SK-MEL-5 (cell line): ENCODE results near the gene NPEPL1. TPM values are rescaled to one million over a fixed set of nuclear protein-coding genes. Genes with fewer than 3 reads are reported as not detected.
A peak's percentile ranks its signal among the peaks of the same experiment; 100 is the strongest.

Experiments
- DNase-seq: peaks from one replicate; pipeline ENCODE4 v3.0.0-alpha.2; 2016; ENCODE audit warnings: low read depth, low spot score
- in situ Hi-C: cut with HindIII; loops from 2 replicates; pipeline ENCODE4 v1.10.0; 2016; ENCODE audit warnings: low sequenced_read_pairs, high pct_unique_total_duplicates, low pct_unique_long_range_greater_than_20kb
- total RNA-seq: library from RNA; depleted of rRNA; stranded (reverse); fragments of >200 nt; shearing (Covaris generic); gene quantifications from 2 replicates; pipeline ENCODE4 v1.2.3, GENCODE V29; 2014

The NPEPL1 gene
- total RNA-seq, 1 experiment from 2014 or later: 3.2 TPM

DNA sequence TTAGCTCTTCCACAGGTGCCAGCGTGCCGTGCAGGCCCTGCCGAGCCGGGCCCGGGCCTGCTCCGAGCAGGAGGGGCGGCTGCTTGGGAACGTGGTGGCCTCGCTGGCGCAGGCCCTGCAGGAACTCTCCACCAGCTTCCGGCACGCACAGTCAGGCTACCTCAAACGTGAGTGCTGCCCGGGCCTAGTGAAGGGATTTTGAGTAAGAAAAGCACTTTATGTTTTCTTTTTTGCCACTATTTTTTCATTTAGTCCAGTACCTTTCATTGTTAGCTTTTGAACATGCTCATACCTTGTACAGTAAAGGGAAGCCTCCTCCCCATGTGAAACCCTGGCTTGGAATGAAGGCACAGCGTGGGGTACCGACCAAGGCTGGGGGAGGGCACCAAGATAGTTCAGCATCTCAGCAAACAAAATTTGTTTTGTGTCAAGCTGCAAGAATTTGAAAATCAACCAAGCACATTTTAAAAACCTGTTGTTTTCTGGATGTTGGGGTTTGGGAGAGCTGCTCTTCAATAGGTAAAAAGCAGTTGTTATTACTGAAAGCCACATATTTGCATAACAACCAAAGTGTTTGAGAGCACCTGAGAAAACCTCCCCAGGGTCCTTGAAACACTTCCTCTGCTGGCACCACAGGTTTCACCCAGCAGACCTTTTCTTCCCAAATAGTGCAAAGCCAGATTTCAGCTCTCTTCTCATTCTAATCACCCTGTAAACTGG lies 23.2 kb upstream of the NPEPL1 start:
- no peak for DNase-seq
- in situ Hi-C loops: loop anchor here (25.0 kb wide), 1 partner anchor 168 kb away; no protein-coding TSS in a partner anchor

DNA sequence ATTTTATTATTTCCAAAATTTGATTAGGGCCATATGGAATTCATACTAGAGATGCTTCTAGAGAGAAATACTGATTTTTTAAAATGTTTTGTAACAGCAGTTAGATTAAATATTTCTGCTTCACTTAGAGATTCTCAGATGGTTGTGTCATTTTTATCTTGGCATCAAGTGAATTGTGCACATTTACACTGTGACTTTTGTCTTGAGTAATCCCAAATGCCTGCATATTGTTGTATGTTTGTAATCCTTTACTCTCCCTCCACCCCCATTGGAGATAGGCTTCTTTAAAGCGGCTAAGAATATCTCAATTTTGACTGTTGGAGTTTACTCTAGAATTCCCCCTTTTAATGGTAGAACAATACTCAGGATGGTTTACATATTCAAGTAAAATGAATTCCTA lies 22.5 kb upstream of the NPEPL1 start:
- in situ Hi-C loops: loop anchor here (25.0 kb wide), 1 partner anchor 167 kb away; no protein-coding TSS in a partner anchor
- DNase-seq: no peak

DNA sequence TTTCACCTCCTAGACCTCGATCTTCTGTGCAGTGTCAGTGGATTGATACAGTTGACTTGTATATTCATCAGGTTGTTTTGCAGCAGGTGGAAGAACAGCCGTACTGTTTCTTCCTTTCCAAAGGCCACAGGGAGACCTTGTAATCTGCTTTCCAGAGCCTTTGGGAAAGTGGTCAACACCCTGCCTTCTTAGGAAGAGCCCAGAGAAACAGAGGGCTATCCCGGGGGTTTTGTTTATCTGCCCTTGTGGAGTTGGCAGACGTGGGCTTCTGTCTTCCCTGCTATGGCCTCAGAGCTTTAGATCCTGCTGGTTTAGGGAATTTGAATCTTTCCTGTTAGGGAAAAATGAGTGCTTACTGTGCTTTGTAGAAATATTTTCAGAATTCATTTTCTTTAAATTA lies 21.9 kb upstream of the NPEPL1 start:
- in situ Hi-C loops: loop anchor here (25.0 kb wide), 1 partner anchor 167 kb away; no protein-coding TSS in a partner anchor
- no peak for DNase-seq

DNA sequence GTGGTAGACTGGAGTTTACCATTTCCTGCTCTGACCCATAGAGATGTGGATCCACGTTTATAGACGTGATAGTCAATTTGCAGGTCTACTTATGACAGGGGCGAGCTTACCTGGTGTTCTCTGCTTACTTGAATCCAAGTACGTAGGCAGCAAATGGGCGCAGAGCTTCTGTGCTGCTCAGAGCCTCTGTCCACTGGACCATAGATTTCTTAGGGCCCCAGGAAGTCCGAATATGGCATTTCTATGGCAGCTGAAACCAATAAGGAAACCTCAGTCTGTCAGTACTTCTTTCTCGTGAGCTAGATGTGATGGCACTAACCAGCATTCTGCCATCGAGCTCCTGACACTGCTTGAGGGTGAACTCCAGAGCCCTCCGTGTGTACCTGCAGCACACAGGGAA lies 19.5 kb upstream of the NPEPL1 start:
- no peak for DNase-seq
- in situ Hi-C loops: loop anchor here (25.0 kb wide), 1 partner anchor 164 kb away; no protein-coding TSS in a partner anchor

DNA sequence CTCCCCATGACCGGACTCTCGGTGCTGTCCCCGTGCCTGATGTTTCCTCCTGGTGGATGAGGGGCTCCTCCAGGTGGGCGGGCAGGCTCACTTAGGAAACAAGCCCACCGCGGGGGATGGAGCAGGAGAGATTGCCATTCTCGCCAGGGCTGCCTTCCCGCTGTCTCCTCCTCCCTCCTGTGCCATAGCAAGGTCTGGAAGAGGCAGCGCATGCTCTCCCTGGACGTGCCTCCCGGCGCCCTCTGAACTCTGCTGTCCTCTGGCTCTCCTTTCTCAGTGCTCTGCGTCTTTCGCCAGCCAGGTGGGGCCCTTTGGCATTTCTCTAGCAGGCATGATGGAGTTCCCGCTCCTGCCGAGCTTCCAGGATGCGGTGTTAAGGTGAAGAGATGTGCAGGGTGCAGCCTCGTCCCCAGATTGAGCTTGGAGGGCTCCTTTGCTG lies 17.4 kb upstream of the NPEPL1 start:
- no peak for DNase-seq
- in situ Hi-C loops: no loop called here

DNA sequence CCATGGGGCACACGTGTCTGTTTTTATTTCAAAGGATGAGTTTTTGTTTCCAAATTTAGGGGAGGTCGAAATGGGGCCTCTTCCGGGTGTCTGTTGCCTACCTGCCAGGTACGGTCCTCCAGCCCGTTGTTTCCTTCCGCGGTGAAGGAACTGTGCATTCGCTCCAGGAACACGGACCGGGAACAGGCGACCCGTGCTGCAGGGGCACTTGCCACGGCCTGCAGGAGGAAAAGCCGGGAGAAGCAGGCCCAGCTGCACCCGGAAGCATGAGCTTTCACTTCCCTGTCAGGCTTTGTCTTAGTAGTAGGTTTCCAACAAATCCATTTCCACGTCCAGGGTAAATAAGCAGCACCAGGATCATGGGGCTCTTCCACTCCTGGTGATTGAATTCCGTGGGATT lies 17.0 kb upstream of the NPEPL1 start:
- in situ Hi-C loops: no loop called here
- DNase-seq: no peak

DNA sequence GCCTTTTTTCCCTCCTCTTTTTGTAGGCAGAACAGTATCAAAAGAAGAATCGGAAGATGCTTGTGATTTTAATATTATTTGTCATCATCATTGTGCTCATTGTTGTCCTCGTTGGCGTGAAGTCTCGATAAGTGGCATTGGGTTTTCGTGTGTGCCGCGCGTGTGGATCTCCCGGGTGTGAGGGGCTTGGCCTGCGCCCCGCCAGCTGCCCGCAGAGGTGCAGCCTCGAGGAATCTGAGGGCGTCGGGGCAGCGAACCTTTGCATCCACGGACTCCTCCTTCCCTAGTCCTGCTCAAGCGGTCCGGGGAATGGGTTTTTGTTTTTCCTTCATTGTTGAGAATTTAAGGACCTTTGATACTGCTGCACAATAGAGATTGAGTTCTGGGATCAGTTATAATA lies 16.4 kb upstream of the NPEPL1 start:
- in situ Hi-C loops: no loop called here
- no peak for DNase-seq

DNA sequence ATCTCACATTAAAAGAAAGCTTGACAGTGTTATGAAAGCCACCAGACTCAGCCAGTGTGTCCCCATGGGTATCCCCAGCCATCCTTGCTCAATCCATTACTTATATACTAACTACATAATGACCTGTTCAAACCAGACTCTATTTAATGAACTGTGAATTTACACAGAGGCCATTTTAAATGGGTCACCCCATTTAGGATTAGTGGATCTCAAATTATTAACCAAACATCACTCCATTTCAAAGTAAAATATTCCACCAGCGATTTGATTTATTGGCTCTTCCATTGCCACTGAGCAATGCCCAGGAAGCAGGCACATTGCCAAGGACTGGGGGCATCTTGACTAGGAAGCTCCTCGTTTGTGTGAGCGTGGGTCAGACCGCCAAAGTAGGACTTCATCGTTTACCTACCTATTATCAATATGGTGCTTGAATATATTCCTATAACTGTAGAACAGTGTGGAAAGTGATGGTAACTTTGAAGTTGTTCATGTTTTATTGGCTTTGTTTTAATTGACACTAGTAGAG lies 15.5 kb upstream of the NPEPL1 start:
- no peak for DNase-seq
- in situ Hi-C loops: no loop called here

DNA sequence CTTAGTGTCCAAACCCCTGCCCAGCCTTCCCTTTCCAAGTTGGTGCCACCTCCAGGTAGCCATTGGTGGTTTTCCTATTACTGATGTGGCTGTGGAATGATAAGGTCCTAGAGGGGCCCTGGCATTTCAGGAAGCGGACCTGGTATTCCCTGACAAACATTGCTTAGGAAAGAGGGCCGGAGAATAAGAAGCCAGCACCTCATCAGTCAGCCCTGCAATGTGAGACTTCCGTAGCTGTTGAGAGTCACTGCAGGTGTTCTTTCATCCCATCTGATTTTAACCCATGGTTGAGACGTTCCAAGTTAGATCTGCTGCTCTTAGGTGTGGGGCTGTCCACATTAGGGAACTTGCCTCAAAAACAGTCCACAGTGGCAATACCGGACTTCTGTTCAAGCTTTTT lies 14.8 kb upstream of the NPEPL1 start:
- no peak for DNase-seq
- in situ Hi-C loops: no loop called here

DNA sequence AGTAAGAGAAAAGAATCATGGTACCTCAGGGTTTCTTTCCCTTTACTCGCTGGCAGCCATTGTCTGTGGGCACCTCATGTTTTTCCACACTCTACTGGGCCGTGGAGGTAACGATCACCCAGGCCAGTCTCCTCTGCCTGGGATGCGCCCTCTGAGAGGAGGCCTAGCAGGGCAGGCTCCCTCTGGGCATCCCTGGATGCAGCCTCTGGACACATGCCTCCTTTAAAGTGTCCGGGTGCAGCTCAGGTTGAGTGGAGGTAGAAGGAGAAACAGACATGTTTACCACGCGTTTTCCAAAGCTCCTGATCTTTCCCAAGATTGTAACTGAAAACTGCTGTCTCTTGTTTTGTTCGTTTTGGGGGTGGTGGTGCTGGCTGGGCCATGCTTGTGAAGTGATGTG lies 13.8 kb upstream of the NPEPL1 start:
- no peak for DNase-seq
- in situ Hi-C loops: no loop called here

DNA sequence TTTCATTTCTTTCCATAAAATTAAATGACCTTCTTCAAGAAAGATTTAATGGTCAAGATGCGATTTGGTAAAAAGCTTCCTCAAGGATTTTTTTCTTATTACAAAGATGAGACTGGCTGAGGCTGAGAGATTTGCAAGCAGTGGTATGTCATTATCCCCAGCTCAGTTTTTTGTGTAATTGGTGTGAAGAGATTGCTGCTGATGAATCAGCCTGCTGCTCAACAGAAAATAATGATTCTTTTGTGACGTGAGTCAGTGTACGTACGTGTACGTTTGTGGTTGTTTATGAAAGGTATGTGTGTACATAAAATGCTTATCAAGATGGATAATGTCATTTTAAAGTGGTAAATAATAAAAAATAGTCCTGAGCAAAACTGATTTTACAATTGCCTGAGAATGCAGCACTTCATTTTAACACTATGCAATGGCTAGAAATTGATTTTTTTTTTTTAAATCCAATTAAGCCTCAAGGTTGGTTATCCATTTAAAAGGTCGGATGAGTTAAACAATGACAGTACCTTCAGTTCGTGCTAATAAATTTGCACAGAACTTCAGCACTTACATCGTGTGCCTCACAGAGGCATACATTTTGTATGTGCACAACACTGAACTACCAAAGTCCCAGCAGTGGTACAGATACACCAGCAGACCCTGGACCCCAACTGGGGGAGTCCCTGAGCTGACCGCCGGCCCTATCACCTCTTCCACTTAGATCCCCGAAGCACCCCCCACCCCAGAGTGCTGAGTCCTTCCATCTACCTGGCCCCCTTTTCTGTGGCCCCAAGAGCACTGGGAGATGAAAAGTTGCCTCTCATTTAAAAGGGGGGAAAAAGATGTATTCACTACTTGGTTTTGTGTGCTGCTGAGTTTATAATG lies 9.7 kb upstream of the NPEPL1 start:
- peak; percentile 66 for DNase-seq
- in situ Hi-C loops: no loop called here

DNA sequence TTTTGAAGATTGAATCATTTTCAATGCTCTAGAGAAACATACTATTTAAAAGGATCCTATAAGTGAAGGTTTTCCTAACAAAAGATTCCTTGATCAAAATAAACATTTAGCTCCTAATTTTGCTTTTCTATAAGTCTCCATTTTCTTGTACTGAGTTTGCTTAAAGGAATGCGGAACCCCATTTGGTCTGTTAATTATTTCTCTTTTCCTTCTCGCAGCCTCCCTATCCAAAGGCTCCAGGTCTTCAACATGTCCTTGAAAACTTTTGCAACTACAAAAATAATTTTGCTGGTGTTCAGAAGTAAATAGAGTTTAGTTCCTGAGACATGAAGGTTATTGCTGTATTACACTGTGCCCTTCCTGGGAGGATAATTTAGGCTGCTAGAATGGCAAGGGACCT lies 8.3 kb upstream of the NPEPL1 start:
- DNase-seq: no peak
- in situ Hi-C loops: no loop called here

DNA sequence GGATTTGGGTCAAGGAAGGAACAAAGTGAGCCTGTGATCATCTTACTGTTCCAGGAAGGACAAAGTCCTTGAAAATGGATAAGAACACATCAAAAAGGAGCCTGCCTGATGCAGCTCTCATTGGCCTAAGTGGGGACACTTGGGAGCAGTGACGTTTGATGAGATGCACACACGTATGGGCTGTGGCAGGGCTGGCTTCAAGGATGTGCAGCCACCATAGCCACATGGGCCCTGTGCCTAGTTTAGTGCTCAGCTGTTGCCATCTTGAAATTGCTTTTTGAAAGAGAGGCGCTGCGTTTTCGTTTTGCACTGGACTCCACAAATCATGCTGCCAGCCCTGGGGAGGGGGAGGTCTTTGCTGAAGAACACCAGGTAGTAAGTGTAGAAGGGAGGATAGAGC lies 6.6 kb upstream of the NPEPL1 start:
- in situ Hi-C loops: no loop called here
- DNase-seq: no peak

DNA sequence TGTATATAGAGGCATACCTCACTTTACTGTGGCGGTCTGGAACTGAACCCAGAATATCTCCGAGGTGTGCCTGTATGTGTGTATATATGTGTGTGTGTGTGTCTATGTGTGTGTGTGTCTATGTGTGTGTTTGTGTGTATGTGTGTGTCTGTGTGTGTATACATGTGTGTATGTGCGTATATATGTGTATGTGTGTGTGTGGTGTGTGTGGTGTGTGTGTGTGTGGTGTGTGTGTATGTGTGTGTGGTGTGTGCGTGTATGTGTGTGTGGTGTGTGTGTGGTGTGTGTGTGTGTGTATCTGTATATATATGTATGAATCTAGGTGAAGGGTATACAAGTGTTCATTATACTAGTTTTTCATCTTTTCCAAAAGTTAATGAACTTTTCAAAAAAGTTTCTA lies 4.2 kb upstream of the NPEPL1 start:
- no peak for DNase-seq
- in situ Hi-C loops: no loop called here

DNA sequence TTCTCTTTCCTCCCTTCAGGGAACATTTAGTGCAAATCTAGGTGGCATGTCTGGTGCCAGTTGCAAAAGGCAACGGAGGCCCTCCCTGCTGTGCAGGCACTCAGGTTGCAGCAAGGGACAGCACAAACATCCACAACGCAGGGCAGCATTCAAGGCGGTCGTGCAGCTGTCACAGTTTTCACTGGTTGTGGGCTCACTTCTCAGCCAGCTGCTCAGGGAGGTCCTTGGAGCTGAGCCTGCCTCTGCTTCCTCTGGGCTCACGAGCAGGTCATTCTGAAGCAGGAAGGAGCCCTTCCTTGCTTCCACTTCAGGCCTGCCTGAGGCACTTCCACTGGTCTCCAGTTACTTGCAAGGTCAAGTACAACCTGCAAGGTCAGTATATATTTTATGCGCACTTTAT lies 3.8 kb upstream of the NPEPL1 start:
- DNase-seq: no peak
- in situ Hi-C loops: no loop called here

DNA sequence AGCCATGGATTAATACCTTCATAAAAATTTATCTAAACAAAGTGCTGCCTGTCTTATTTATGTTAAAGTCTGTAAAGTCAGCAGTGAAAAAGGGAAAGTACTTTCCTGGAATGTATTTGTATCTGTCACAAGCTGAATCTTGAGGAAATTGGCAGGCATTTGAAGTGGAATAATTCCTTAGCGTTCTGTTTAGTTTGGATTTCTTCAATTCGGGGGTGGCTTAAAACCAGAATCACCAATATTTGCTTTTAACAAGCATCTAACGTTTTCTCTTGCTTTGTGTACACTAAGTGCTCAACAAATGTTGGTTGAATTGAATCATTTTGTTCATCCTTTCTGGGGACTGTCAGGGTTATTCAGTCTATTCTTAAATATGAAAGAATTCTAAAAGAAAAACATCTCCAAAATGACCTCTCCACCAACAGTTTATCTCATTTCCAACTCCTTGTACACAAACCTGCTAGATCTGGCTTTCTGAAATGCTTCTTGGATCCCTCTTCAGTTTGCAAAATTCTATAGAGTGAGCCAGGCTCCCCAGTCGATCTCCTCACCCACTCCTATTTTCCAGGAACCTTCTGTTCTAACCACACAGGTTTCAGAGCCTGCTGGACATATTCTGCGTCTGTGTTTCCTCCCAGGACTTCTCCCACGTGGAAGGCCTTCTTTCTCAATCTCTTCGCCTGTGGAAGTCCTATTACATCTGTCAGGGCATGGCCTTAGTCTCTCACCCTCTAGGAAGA lies 2.0 kb upstream of the NPEPL1 start:
- in situ Hi-C loops: no loop called here
- no peak for DNase-seq

DNA sequence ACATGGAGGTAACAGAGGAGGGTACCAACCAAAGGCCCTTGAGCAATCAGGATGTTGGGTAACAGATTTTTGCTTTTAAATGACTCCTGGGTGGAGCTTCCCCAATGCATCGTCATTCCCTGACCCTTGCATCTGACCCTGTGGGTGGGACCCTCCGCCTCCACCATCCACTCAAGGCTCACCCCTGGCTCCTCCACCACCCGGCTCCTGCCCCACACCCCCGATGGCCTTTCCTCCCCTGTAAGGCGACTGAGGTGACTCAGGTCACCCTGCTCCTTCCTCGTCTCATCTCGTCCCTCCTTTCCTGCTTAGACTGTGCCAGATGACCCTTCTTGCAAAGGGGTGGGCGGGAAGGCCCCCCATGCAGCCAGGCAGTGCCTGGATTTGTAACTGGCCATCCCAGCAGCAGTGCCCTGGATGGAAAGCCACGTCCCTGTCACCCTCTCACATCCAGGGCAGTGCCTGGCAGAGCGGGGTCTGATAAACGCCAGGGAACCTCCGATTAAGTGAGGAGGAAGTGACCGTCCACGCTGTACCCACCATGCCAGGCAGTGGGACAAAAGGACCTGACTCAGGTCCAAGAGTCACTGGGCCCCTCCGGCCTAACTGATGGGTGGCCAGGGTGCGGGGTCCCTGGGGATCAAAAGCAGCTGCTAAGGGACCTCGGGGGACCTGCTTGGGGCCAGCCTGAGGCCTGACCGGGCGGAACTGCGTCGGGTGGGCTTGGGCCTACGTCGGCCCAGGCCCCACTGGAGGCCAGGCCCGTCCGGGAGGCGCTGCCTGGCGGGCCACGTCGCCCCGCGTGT lies 624 bp upstream of the NPEPL1 start:
- no peak for DNase-seq
- in situ Hi-C loops: no loop called here
